Lung (tissue), 12 donors: ENCODE measurements around the gene SPATA7. TPM values are rescaled to one million over a fixed set of nuclear protein-coding genes. Genes with fewer than 3 reads are reported as not detected.

Source experiments
- ATAC-seq: fragments of 200-7000 bp; cut with Tn5 transposase; one replicate; pipeline ENCODE4 v1.9.1; 2020; ENCODE audit warnings: moderate number of reproducible peaks; ENCODE audit not compliant: insufficient read depth, low FRiP score
- DNase-seq, 3 donors: peaks; one replicate each; pipeline ENCODE4 v3.0.0-alpha.2; 2013 to 2017
- H3K27ac ChIP-seq, 2 donors: one replicate each; pipeline ENCODE4 v1.5.1; 2013; ENCODE audit warnings: mild to moderate bottlenecking in 2 of 2, moderate library complexity in 2 of 2, control low read depth in 1 of 2, inconsistent platforms in 1 of 2, low read depth in 1 of 2, low read length in 1 of 2
- H3K27me3 ChIP-seq, 3 donors: one replicate each; pipeline ENCODE4 v1.5.1; 2013; ENCODE audit warnings: low read length in 2 of 3; ENCODE audit not compliant: control insufficient read depth in 3 of 3, insufficient read depth in 3 of 3
- H3K36me3 ChIP-seq, 4 donors: one replicate each; pipeline ENCODE4 v1.5.1; 2013; ENCODE audit warnings: low read length in 4 of 4, mild to moderate bottlenecking in 1 of 4, moderate library complexity in 1 of 4; ENCODE audit not compliant: control insufficient read depth in 4 of 4, insufficient read depth in 4 of 4
- H3K4me1 ChIP-seq, 5 donors: one replicate each; pipeline ENCODE4 v1.5.1; 2013; ENCODE audit warnings: low read length in 5 of 5, mild to moderate bottlenecking in 2 of 5, moderate library complexity in 1 of 5; ENCODE audit not compliant: control insufficient read depth in 5 of 5, insufficient read depth in 5 of 5
- H3K4me3 ChIP-seq: one replicate; pipeline ENCODE4 v1.5.1; 2013; ENCODE audit warnings: mild to moderate bottlenecking, control low read depth, moderate library complexity
- H3K9ac ChIP-seq, 2 donors: one replicate each; pipeline ENCODE4 v1.5.1; 2013; ENCODE audit warnings: low read length in 2 of 2, control low read depth in 1 of 2; ENCODE audit not compliant: insufficient read depth in 1 of 2
- H3K9me3 ChIP-seq, 4 donors: one replicate each; pipeline ENCODE4 v1.5.1; 2013; ENCODE audit warnings: low read length in 3 of 4, mild to moderate bottlenecking in 1 of 4, moderate library complexity in 1 of 4; ENCODE audit not compliant: control insufficient read depth in 4 of 4, insufficient read depth in 3 of 4
- CTCF ChIP-seq: IDR thresholded peaks from 2 replicates; pipeline ENCODE4 v1.5.1; 2012; ENCODE audit warnings: mild to moderate bottlenecking; ENCODE audit errors: control extremely low read depth, extremely low read depth
- WGBS, 2 donors: extraction: QIAGEN DNeasy Blood & Tissue Kit; methylation state at CpG; one replicate each; pipeline ENCODE4 v1.1.7; 2013; 5-methylcytosine and 5-hydroxymethylcytosine counted together
- polyA plus RNA-seq, 2 donors: library from polyadenylated mRNA; stranded (reverse); fragments of 200-250 nt; gene quantifications; one replicate each; pipeline ENCODE4 v1.2.1, GENCODE V29; 2013
- total RNA-seq, 2 donors: library from RNA; depleted of rRNA in 1 of 2; stranded (reverse); fragments of >200 nt in 1 of 2; gene quantifications; one replicate each; pipeline ENCODE4 v1.2.1, GENCODE V29; 2014 to 2021
- donor health status: control.
- donor health status: control.
- donor health status: Bipolar disorder and iron deficiency.
- donor health status: healthy.
- donor health status: DM: yes; HTN: yes; CAD: no.

SPATA7 gene
- total and polyA plus RNA-seq, 4 donors = 4.3 to 34.0 (median 9.7) TPM

GRCh38 chr14:88476825-88477224, 91.4 kb downstream of the SPATA7 start:
- DNase-seq = no peak
- Histone ChIP-seq H3K36me3 (peaks cover 22 to 46% (median 23%) of the 10 kb centered on the region in 4 donors), H3K4me1 (peaks cover 0 to 2% (median 0%) of the 10 kb centered on the region in 5 donors), H3K9me3 (peaks cover 0 to 5% (median 0%) of the 10 kb centered on the region in 4 donors), H3K9ac (no peak overlapping the region), H3K27me3 (no peaks in the 10 kb centered on the region), H3K27ac (no peak overlapping the region), H3K4me3 (no peak overlapping the region)
- 87 to 90% methylated on average over 2 of the region's 2 CpGs for WGBS, 2 donors
- no peak for ATAC-seq
- no peak for TF ChIP-seq CTCF

DNA sequence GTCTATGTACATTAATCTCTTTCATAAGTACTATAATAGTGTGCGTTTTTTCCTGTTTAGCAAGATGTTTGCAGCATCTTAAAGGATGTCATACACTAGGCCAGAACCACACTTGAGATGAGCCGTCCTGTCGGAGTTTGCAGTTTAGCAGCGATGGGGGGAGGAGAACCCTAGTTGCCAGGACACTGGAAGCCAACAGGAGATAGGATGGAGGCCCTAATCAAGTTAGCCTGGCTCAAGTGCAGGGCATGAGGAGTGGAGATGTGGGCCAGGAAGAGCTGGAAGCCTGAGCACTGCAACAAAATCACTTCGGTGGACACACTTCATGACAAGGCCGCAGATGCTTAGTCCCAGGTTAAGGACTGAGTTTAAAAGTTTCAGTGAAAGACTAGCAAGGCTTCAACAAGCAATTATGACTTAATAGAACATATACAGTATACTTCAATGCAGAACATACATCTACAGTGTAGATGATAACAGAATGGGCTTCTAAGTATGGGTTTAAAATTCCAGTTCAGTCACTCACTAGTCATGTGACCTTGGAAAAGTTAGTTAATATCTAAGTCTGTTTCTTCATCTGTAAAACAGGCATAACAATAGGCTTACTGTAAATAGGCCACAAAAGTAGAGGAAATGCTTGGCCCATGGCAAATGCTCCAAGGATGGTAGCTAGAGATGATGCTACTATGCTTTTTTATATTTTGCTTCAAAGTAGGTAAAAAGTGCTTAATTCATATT, 92.2 kb downstream of the SPATA7 start:
- Histone ChIP-seq H3K4me3 (no peak overlapping the region), H3K36me3 (peaks cover 18 to 42% (median 22%) of the 10 kb centered on the region in 4 donors), H3K27me3 (no peaks in the 10 kb centered on the region), H3K4me1 (peaks cover 0 to 5% (median 0%) of the 10 kb centered on the region in 5 donors), H3K9me3 (peaks cover 0 to 5% (median 0%) of the 10 kb centered on the region in 4 donors), H3K9ac (no peak overlapping the region), H3K27ac (no peak overlapping the region)
- no peak for TF ChIP-seq CTCF
- DNase-seq (no peak), ATAC-seq (no peak)
- 86 to 87% methylated on average over 6 of the region's 6 CpGs for WGBS, 2 donors

- DNase-seq (no peak), ATAC-seq (no peak)
- Histone ChIP-seq H3K27me3 (no peaks in the 10 kb centered on the region), H3K36me3 (peaks cover 18 to 40% (median 21%) of the 10 kb centered on the region in 4 donors), H3K27ac (no peak overlapping the region), H3K4me3 (no peak overlapping the region), H3K9ac (no peak overlapping the region), H3K9me3 (peaks cover 0 to 5% (median 0%) of the 10 kb centered on the region in 4 donors), H3K4me1 (peaks cover 0 to 5% (median 0%) of the 10 kb centered on the region in 5 donors)
- 97% methylated on average over 36 of the region's 36 CpGs for WGBS, 2 donors
- no peak for TF ChIP-seq CTCF
Observed at GRCh38 chr14:88478931-88479330, 93.5 kb downstream of the SPATA7 start.
